COLO829 (cell line): Measurements from ENCODE around the gene AVEN.

ENCODE experiments used
- DNase-seq: peaks from one replicate; pipeline ENCODE4 v3.0.0; 2012; ENCODE audit warnings: low spot score

The AVEN gene

GRCh38 chr15:33982516-33982915 is 56.5 kb downstream of the AVEN start:
- no peak for DNase-seq

DNA sequence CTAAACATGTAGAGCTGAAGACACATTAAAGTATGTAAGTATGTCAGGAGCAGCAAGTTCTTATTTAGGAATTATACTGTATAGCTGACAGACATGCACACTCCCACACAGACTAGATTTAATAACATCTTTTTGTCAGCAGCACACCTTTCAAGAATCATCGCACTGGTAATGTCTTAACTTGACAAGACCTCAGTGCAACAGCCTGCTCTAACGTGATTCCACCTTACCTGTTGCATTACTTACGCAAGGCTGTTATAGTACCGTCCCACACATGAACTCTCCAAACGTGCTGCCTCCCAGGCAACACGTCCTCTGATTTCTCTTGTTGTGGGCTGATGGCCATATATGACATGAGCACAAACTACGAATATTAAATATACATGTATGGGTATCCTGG is 58.8 kb downstream of the AVEN start:
- DNase-seq: no peak

DNA sequence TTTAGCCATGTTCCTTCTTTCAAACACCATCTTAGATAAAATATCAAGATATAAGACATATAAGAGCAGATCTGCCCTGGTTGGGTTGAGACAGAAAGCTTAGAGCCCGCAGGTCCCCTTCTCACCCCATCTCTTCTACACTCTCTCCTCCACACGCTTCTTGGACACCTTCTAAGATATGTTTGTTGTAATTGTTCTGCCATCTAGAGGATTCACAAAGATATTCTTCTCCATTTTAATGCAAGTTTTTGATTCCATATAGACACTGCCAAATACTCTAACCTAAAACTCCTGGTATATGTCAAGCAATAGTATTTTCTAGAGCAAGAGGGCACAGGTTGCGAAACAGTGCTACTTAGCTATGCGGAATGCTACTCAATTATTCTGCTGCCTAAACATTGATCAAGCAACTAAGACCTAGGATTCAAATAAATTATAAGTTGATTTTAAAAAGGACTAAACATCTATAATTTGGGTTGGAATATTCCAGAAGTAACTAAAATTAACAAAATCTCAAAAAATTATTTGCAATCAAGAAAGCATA is 63.9 kb downstream of the AVEN start:
- DNase-seq: no peak

DNA sequence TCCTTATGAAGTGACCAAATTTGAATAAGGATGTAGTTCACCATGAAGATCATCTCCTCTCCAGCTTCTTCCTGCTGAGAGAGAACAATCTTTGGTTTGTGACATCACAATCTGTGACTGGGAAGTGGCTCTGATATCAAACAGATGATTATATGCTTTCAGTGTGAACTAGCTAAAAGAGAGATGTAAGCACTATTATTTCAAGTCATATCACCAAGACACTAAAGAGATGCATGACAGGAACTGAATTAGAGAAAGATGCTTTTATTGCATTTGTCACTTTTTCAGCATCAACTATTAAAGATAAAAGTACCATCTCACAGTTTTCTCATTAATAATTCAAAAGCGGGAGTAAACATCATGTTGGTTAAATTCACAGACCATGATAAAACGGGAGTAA is 67.2 kb downstream of the AVEN start:
- no peak for DNase-seq

- DNase-seq: no peak
Observed at GRCh38 chr15:33968821-33969220, 70.2 kb downstream of the AVEN start.

GRCh38 chr15:33968224-33968623 is 70.8 kb downstream of the AVEN start, which contains the start of gene CHRM5:
TSS of gene CHRM5 (plus strand) at chr15:33968497. CDS start at chr15:34062718, 94,221 bp downstream.
- no peak for DNase-seq

GRCh38 chr15:33964665-33965040 is 74.4 kb downstream of the AVEN start:
- DNase-seq: no peak

- DNase-seq: peak; percentile 12
Observed at GRCh38 chr15:33963831-33964664, 75.0 kb downstream of the AVEN start.

- no peak for DNase-seq
Observed at GRCh38 chr15:33960549-33960935, 78.5 kb downstream of the AVEN start.

- no peak for DNase-seq
Observed at GRCh38 chr15:33959844-33960548, 79.0 kb downstream of the AVEN start.

GRCh38 chr15:33956397-33956796 is 82.6 kb downstream of the AVEN start:
- DNase-seq: no peak

GRCh38 chr15:33955945-33956344 is 83.1 kb downstream of the AVEN start:
- DNase-seq: no peak

- no peak for DNase-seq
Observed at GRCh38 chr15:33946152-33946551, 92.9 kb downstream of the AVEN start.

- no peak for DNase-seq
Observed at GRCh38 chr15:33941279-33942063, 97.5 kb downstream of the AVEN start.

DNA sequence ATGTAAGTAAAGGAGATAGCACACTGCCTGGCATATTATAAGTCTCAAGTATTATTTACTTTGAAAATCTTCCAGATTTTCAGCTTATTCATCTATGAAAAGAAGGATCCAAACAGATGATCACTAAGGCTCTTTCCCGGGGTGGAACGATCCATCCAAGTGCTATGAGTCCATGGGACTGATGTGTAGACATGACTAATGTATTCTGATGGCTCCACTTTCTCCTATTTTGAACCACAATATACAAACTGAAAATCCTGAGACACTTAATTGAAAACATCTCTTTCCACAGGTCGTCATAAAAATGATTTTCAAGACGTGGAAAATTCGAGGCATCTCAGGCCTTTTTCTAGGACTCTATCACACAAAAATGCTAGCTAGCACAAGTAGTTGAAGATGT is 104.1 kb downstream of the AVEN start:
- DNase-seq: no peak

- no peak for DNase-seq
Observed at GRCh38 chr15:33934396-33934795, 104.6 kb downstream of the AVEN start.

- DNase-seq: no peak
Observed at GRCh38 chr15:33932734-33933133, 106.3 kb downstream of the AVEN start.

DNA sequence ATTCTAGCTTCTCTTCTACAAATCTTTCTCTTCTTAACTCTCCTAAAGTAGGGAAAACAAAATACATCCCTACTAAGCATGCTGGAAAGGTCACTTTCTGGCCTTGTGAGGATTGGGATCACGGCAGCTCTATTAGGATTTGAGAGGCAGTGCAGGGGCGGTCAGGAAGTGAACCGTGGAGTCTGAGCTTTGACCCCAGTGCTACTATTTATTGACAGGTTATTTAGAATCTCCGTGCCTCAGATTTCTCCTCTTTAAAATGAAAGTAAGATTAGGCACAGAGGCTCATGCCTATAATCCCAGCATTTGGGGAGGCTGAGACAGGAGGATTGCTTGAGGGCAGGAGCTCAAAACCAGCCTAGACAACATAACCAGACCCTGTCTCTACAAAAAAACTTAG is 112.7 kb downstream of the AVEN start:
- no peak for DNase-seq

DNA sequence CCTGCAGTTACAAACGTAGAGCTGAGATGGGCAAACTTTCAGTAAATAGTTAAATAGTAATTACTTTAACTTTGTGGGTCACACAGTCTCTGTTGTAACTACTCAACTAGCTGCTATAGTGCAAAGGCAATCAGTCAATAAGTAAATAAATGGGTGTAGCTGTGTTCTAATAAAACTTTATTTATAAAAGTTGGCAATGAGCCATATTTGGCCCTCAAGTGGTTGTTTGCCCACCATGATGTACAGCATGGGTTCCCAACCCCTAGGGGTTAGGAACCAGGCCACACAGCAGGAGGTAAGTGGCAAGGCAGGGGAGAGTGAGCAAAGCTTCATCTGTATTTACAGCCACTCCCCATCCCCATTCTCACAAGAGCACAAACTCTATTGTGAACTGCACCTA is 115.6 kb downstream of the AVEN start:
- DNase-seq: no peak

- DNase-seq: no peak
Observed at GRCh38 chr15:33915571-33916407, 123.2 kb downstream of the AVEN start.

GRCh38 chr15:33913459-33913858 is 125.5 kb downstream of the AVEN start:
- DNase-seq: no peak

DNA sequence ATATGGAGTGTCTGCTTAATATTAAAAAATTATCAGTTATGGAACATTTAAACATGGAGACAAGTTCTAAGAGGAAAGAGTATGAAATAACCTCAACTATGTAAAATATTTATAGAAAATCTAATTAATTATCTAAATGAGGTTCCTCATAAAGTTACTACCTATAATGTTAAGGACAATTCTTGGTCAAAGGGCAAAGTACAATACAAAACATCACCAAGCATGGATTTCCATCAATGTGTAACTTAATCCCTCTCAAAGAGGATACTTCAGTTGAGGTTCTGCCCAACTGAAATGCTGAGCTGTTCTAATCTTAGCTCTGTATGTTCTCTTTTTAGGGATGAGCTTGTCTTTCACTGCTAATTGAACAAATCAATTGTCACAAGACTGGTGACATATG is 126.7 kb downstream of the AVEN start:
- DNase-seq: no peak
